Measurements from ENCODE around the gene BCAP31.
"Not testable (repeated sequence)": the region's sequence is repeated elsewhere in the genome, so short reads cannot be mapped to it uniquely, and the experiment has no call there.

- TF ChIP-seq CTCF (conservative IDR thresholded peaks at IDR 0.05; ENCODE audit: low read depth, low read length); EZH2 (IDR thresholded peaks at IDR 0.05; ENCODE audit: low read length, unreplicated experiment): not testable (repeated sequence)
Observed at GRCh38 chrX:153743468-153744209, 19.5 kb upstream of the BCAP31 start.

All from PC-3 (cell line).